ENCODE measurements around the gene DND1.
A peak's percentile ranks its signal among the peaks of the same experiment; 100 is the strongest.
"Not testable (repeated sequence)": the region's sequence is repeated elsewhere in the genome, so short reads cannot be mapped to it uniquely, and the experiment has no call there.

Gene DND1

GRCh38 chr5:140673187-140673976 is at the start of gene DND1:
Gene DND1 (minus strand): TSS chr5:140673576. CDS start chr5:140673542, 34 bp downstream.
- peaks cover 64% of the 10 kb centered on the region for H3K36me3 Mint-ChIP-seq (ENCODE audit: low read depth)
- TF ChIP-seq, protein P1, sequence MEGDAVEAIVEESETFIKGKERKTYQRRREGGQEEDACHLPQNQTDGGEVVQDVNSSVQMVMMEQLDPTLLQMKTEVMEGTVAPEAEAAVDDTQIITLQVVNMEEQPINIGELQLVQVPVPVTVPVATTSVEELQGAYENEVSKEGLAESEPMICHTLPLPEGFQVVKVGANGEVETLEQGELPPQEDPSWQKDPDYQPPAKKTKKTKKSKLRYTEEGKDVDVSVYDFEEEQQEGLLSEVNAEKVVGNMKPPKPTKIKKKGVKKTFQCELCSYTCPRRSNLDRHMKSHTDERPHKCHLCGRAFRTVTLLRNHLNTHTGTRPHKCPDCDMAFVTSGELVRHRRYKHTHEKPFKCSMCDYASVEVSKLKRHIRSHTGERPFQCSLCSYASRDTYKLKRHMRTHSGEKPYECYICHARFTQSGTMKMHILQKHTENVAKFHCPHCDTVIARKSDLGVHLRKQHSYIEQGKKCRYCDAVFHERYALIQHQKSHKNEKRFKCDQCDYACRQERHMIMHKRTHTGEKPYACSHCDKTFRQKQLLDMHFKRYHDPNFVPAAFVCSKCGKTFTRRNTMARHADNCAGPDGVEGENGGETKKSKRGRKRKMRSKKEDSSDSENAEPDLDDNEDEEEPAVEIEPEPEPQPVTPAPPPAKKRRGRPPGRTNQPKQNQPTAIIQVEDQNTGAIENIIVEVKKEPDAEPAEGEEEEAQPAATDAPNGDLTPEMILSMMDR (IDR thresholded peaks at IDR 0.05; ENCODE audit: unreplicated experiment in 3 of 3), result no peak
- H3K4me1 Mint-ChIP-seq, result no peaks in the 10 kb centered on the region
- no peak within 1 kb of the TSS for H3K4me3 Mint-ChIP-seq
- H3K27ac Mint-ChIP-seq, result no peak within 1 kb of the TSS
- no peaks in the 10 kb centered on the region for H3K27me3 Mint-ChIP-seq (ENCODE audit: low read depth)
- no peaks in the 10 kb centered on the region for H3K9me3 Mint-ChIP-seq

GRCh38 chr5:140721395-140721794 is 48.0 kb upstream of the DND1 start:
- H3K4me1 Mint-ChIP-seq; H3K4me3 Mint-ChIP-seq; H3K36me3 Mint-ChIP-seq (ENCODE audit: low read depth); H3K27ac Mint-ChIP-seq; H3K9me3 Mint-ChIP-seq; H3K27me3 Mint-ChIP-seq (ENCODE audit: low read depth): not testable (repeated sequence)

- H3K27ac Mint-ChIP-seq; H3K36me3 Mint-ChIP-seq (ENCODE audit: low read depth); H3K27me3 Mint-ChIP-seq (ENCODE audit: low read depth); H3K9me3 Mint-ChIP-seq; H3K4me1 Mint-ChIP-seq; H3K4me3 Mint-ChIP-seq: not testable (repeated sequence)
Measured at GRCh38 chr5:140720738-140721137, 47.4 kb upstream of the DND1 start.

DNA sequence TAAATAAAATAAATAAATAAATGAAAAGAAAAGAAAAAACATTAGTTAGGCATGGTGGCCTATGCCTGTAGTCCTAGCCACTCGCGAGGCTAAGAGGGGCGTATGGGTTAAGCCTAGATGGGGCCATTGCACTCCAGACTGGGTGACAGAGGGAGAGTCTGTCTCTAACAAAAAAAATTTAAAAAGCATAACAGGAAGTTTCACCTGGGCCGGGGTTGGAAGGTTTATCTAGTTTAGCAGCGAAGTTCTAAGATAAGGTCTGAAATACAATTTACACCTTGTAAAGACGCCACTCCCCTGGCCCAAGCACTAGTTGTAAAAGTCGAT is 44.9 kb upstream of the DND1 start:
- no peaks in the 10 kb centered on the region for H3K4me1 Mint-ChIP-seq

GRCh38 chr5:140716238-140716637 is 42.9 kb upstream of the DND1 start:
- H3K27ac Mint-ChIP-seq; H3K9me3 Mint-ChIP-seq; H3K36me3 Mint-ChIP-seq (ENCODE audit: low read depth); H3K4me1 Mint-ChIP-seq; H3K4me3 Mint-ChIP-seq; H3K27me3 Mint-ChIP-seq (ENCODE audit: low read depth): not testable (repeated sequence)

More for the DNA sequence above, 44.9 kb upstream of the DND1 start:
- TF ChIP-seq, protein P1 (IDR thresholded peaks at IDR 0.05; ENCODE audit: unreplicated experiment in 3 of 3), result no peak
- Mint-ChIP-seq H3K27me3 (ENCODE audit: low read depth) (peaks cover 4% of the 10 kb centered on the region), H3K36me3 (ENCODE audit: low read depth) (no peaks in the 10 kb centered on the region), H3K4me3 (no peak overlapping the region), H3K27ac (no peak overlapping the region), H3K9me3 (no peaks in the 10 kb centered on the region)

- Mint-ChIP-seq H3K4me1 (peaks cover 5% of the 10 kb centered on the region), H3K27me3 (ENCODE audit: low read depth) (peaks cover 5% of the 10 kb centered on the region), H3K36me3 (ENCODE audit: low read depth) (no peaks in the 10 kb centered on the region), H3K4me3 (no peak overlapping the region), H3K9me3 (peaks cover 5% of the 10 kb centered on the region), H3K27ac (no peak overlapping the region)
- TF ChIP-seq, protein P1 (IDR thresholded peaks at IDR 0.05; ENCODE audit: unreplicated experiment in 3 of 3), result no peak
Measured at GRCh38 chr5:140713562-140714094, 40.3 kb upstream of the DND1 start.

DNA sequence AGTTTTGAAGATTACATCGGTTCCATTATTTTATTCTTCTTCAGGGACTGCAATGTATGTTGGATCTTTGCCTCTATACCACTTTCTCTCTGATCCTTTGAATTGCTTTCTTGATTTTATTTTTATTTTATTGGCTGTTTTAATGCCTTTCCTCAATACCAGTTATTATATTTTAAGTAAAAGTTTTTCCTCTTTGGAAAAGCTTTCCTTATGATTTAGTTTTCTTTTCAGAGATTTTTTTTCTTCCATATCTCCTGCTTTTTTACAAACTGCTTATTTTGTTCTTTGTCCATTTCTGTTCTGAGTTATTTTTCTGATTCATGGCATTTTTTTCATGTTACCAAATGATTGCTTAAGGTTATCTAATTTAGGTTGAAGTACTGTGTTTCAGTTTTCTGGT is 38.4 kb upstream of the DND1 start:
- TF ChIP-seq, protein P1 (IDR thresholded peaks at IDR 0.05; ENCODE audit: unreplicated experiment in 3 of 3), result no peak
- Mint-ChIP-seq H3K27ac (no peak overlapping the region), H3K36me3 (ENCODE audit: low read depth) (peaks cover 8% of the 10 kb centered on the region), H3K4me1 (peaks cover 5% of the 10 kb centered on the region), H3K4me3 (peak overlapping the region; percentile 86 to 90 (median 89)), H3K9me3 (peaks cover 5% of the 10 kb centered on the region), H3K27me3 (ENCODE audit: low read depth) (peaks cover 5% of the 10 kb centered on the region)
